WTC11 (cell line): ENCODE results near the gene IFT25. TPM values are rescaled to one million over a fixed set of nuclear protein-coding genes. Genes with fewer than 3 reads are reported as not detected.

Experiments
- ATAC-seq: fragments of 200-7000 bp; cut with Tn5 transposase; 2 replicates; pipeline ENCODE4 v1.10.0; 2021; ENCODE audit warnings: mild to moderate bottlenecking, moderate library complexity
- CTCF ChIA-PET: fragments of 300-600 bp; sonication (Branson Sonifier 250); formaldehyde crosslinking; loops from one replicate; lab custom pipeline; 2021; ENCODE audit warnings: antibody characterized with exemption; lab: Charles Lee
- POLR2A ChIA-PET: fragments of 350-600 bp; sonication (Branson Sonifier 250); formaldehyde crosslinking; loops from one replicate; lab custom pipeline; 2021; ENCODE audit warnings: antibody characterized with exemption; lab: Charles Lee
- DNase-seq: peaks from one replicate; pipeline ENCODE4 v3.0.0; 2021; ENCODE audit warnings: low spot score
- H3K27ac Mint-ChIP-seq: 2 replicates; pipeline ENCODE4 v1.8.0; 2021; ENCODE audit warnings: mixed read lengths
- H3K27me3 Mint-ChIP-seq: 2 replicates; pipeline ENCODE4 v1.8.0; 2021; ENCODE audit warnings: low read depth, mild to moderate bottlenecking, moderate library complexity, mixed read lengths
- H3K36me3 Mint-ChIP-seq: 2 replicates; pipeline ENCODE4 v1.8.0; 2021; ENCODE audit warnings: mixed read lengths
- H3K4me1 Mint-ChIP-seq: 2 replicates; pipeline ENCODE4 v1.8.0; 2022; ENCODE audit warnings: mixed read lengths
- H3K4me3 Mint-ChIP-seq: 2 replicates; pipeline ENCODE4 v1.8.0; 2021; ENCODE audit warnings: mild to moderate bottlenecking, moderate library complexity, mixed read lengths
- H3K9me3 Mint-ChIP-seq: 2 replicates; pipeline ENCODE4 v1.8.0; 2021; ENCODE audit warnings: mixed read lengths
- ATF1 ChIP-seq: sonication (generic); formaldehyde crosslinking; IDR thresholded peaks from 2 replicates; pipeline ENCODE4 v1.8.1; 2023; ENCODE audit warnings: mild to moderate bottlenecking, moderate library complexity, missing genetic modification reagents
- ETV6 ChIP-seq: sonication (generic); formaldehyde crosslinking; IDR thresholded peaks from 2 replicates; pipeline ENCODE4 v1.8.1; 2022; ENCODE audit warnings: mild to moderate bottlenecking, missing genetic modification reagents
- GTF2I ChIP-seq: fragments of 250-450 bp; sonication (Bioruptor Pico); conservative IDR thresholded peaks from 2 replicates; pipeline ENCODE4 v1.4.0; 2021; ENCODE audit warnings: mild to moderate bottlenecking
- NFYB ChIP-seq: sonication (generic); formaldehyde crosslinking; conservative IDR thresholded peaks from 2 replicates; pipeline ENCODE4 v1.8.0; 2022; ENCODE audit warnings: low read depth, missing genetic modification reagents
- OVOL2 ChIP-seq: fragments of 250-450 bp; sonication (Bioruptor Pico); IDR thresholded peaks from 2 replicates; pipeline ENCODE4 v1.9.0; 2021; ENCODE audit warnings: mild to moderate bottlenecking, borderline replicate concordance
- RELA ChIP-seq: sonication (generic); formaldehyde crosslinking; IDR thresholded peaks from 2 replicates; pipeline ENCODE4 v1.8.1; 2022; ENCODE audit warnings: missing genetic modification reagents, mild to moderate bottlenecking, borderline replicate concordance
- TCF7 ChIP-seq: sonication (generic); formaldehyde crosslinking; IDR thresholded peaks from 2 replicates; pipeline ENCODE4 v1.8.0; 2022; ENCODE audit warnings: mild to moderate bottlenecking, low read depth, missing genetic modification reagents, moderate library complexity
- ZNF121 ChIP-seq: sonication (generic); formaldehyde crosslinking; IDR thresholded peaks from 2 replicates; pipeline ENCODE4 v1.8.0; 2023; ENCODE audit warnings: missing genetic modification reagents
- ZNF219 ChIP-seq: sonication (generic); formaldehyde crosslinking; IDR thresholded peaks from 2 replicates; pipeline ENCODE4 v1.8.0; 2023; ENCODE audit warnings: missing genetic modification reagents, mild to moderate bottlenecking, borderline replicate concordance
- ZNF423 ChIP-seq: fragments of 250-450 bp; sonication (Bioruptor Pico); IDR thresholded peaks from 2 replicates; pipeline ENCODE4 v2.1.2; 2022; ENCODE audit warnings: mild to moderate bottlenecking, moderate library complexity
- total RNA-seq: library from RNA; stranded (reverse); gene quantifications from 3 replicates; pipeline ENCODE4 v1.2.3, GENCODE V29; 2021
- TF ChIP-seq, protein P1 (sequence below): sonication (generic); formaldehyde crosslinking; conservative IDR thresholded peaks from 2 replicates; pipeline ENCODE4 v1.8.1; 2023; ENCODE audit warnings: mild to moderate bottlenecking, low read depth, missing genetic modification reagents, moderate library complexity
- TF ChIP-seq, protein P2 (sequence below): sonication (generic); formaldehyde crosslinking; IDR thresholded peaks from 2 replicates; pipeline ENCODE4 v1.8.0; 2022; ENCODE audit warnings: mild to moderate bottlenecking, missing genetic modification reagents
- TF ChIP-seq, protein P3 (sequence below): fragments of 250-450 bp; sonication (Bioruptor Pico); IDR thresholded peaks from 2 replicates; pipeline ENCODE4 v2.1.2; 2022; ENCODE audit warnings: mild to moderate bottlenecking, moderate library complexity
- TF ChIP-seq, protein P4 (sequence below): sonication (generic); formaldehyde crosslinking; IDR thresholded peaks from 2 replicates; pipeline ENCODE4 v1.8.0; 2022; ENCODE audit warnings: mild to moderate bottlenecking, missing genetic modification reagents
- TF ChIP-seq, protein P5 (sequence below): sonication (generic); formaldehyde crosslinking; IDR thresholded peaks from 2 replicates; pipeline ENCODE4 v1.8.1; 2022; ENCODE audit warnings: mild to moderate bottlenecking, missing genetic modification reagents, moderate library complexity, borderline replicate concordance
- TF ChIP-seq, protein P6 (sequence below): sonication (generic); formaldehyde crosslinking; conservative IDR thresholded peaks from 2 replicates; pipeline ENCODE4 v1.8.1; 2022; ENCODE audit warnings: mild to moderate bottlenecking, missing genetic modification reagents
- TF ChIP-seq, protein P7 (sequence below): sonication (generic); formaldehyde crosslinking; IDR thresholded peaks from 2 replicates; pipeline ENCODE4 v1.8.0; 2022; ENCODE audit warnings: mild to moderate bottlenecking, missing genetic modification reagents
- TF ChIP-seq, protein P8 (sequence below): sonication (generic); formaldehyde crosslinking; IDR thresholded peaks from 2 replicates; pipeline ENCODE4 v1.8.1; 2022; ENCODE audit warnings: missing genetic modification reagents, borderline replicate concordance
- TF ChIP-seq, protein P9 (sequence below): fragments of 250-450 bp; sonication (Bioruptor Pico); IDR thresholded peaks from 2 replicates; pipeline ENCODE4 v1.9.0; 2021; ENCODE audit warnings: mild to moderate bottlenecking
- TF ChIP-seq, protein P10 (sequence below): fragments of 250-450 bp; sonication (Bioruptor Pico); conservative IDR thresholded peaks from 2 replicates; pipeline ENCODE4 v1.9.0; 2021; ENCODE audit warnings: mild to moderate bottlenecking

IFT25 gene
- total RNA-seq, 1 experiment from 2014 or later, result 22.6 TPM

DNA sequence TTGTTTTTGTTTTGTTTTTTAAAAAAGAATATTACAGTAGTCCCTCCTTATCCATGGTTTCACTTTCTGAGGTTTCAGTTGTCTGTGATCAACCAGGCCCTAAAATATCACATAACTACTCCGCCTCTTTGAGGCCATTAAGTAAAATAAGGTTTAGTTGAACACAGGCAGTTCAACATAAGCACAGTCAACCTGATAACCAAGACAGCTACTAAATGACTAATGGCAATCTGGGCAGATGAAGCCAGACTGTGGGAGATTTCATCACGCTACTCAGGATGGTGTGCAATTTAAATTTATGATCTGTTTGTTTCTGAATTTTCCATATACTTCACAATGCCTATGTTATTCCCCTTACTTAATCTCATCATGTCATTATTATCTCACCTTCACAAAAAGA is 42.4 kb upstream of the IFT25 start (continued):
- TF ChIP-seq, protein P1, sequence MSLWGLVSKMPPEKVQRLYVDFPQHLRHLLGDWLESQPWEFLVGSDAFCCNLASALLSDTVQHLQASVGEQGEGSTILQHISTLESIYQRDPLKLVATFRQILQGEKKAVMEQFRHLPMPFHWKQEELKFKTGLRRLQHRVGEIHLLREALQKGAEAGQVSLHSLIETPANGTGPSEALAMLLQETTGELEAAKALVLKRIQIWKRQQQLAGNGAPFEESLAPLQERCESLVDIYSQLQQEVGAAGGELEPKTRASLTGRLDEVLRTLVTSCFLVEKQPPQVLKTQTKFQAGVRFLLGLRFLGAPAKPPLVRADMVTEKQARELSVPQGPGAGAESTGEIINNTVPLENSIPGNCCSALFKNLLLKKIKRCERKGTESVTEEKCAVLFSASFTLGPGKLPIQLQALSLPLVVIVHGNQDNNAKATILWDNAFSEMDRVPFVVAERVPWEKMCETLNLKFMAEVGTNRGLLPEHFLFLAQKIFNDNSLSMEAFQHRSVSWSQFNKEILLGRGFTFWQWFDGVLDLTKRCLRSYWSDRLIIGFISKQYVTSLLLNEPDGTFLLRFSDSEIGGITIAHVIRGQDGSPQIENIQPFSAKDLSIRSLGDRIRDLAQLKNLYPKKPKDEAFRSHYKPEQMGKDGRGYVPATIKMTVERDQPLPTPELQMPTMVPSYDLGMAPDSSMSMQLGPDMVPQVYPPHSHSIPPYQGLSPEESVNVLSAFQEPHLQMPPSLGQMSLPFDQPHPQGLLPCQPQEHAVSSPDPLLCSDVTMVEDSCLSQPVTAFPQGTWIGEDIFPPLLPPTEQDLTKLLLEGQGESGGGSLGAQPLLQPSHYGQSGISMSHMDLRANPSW (CRISPR knock-in tag), result no peak
- TF ChIP-seq ZNF121 (CRISPR knock-in tag), result no peak
- TF ChIP-seq ZNF423, result no peak
- TF ChIP-seq GTF2I (CRISPR knock-in tag), result no peak
- TF ChIP-seq TCF7 (CRISPR knock-in tag), result no peak
- TF ChIP-seq, protein P2, sequence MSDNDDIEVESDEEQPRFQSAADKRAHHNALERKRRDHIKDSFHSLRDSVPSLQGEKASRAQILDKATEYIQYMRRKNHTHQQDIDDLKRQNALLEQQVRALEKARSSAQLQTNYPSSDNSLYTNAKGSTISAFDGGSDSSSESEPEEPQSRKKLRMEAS (CRISPR knock-in tag), result no peak
- TF ChIP-seq, all 79 proteins: peak for 0

DNA sequence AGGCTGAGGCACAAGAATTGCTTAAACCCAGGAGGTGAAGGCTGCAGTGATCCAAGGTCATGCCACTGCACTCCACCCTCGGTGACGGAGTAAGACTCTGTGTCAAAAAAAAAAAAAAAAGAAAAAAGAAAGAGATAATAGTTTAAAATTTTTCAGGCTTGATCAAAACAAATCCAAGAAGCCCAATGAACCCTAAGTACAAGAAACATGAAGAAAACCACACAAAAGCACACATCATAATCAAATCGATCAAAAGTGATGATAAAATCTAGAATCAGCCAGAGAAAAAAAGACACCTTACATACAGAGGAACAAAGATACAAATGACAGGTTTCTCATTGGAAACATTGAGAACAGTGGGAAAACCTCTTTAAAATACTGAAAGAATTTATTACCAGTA is 41.0 kb upstream of the IFT25 start:
- no peak overlapping the region for H3K27ac Mint-ChIP-seq
- ChIA-PET CTCF (interaction anchor here (0.7 kb wide), 1 partner anchor 31 kb away, joined by 3 read pairs; no protein-coding TSS in a partner anchor), POLR2A (no interaction called here)
- no peak overlapping the region for H3K4me3 Mint-ChIP-seq
- no peaks in the 10 kb centered on the region for H3K36me3 Mint-ChIP-seq
- peaks cover 5% of the 10 kb centered on the region for H3K27me3 Mint-ChIP-seq
- H3K4me1 Mint-ChIP-seq, result peaks cover 21% of the 10 kb centered on the region
- DNase-seq (no peak), ATAC-seq (no peak)
- TF ChIP-seq, protein P3, sequence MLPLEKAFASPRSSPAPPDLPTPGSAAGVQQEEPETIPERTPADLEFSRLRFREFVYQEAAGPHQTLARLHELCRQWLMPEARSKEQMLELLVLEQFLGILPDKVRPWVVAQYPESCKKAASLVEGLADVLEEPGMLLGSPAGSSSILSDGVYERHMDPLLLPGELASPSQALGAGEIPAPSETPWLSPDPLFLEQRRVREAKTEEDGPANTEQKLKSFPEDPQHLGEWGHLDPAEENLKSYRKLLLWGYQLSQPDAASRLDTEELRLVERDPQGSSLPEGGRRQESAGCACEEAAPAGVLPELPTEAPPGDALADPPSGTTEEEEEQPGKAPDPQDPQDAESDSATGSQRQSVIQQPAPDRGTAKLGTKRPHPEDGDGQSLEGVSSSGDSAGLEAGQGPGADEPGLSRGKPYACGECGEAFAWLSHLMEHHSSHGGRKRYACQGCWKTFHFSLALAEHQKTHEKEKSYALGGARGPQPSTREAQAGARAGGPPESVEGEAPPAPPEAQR, result no peak
- TF ChIP-seq, protein P4, sequence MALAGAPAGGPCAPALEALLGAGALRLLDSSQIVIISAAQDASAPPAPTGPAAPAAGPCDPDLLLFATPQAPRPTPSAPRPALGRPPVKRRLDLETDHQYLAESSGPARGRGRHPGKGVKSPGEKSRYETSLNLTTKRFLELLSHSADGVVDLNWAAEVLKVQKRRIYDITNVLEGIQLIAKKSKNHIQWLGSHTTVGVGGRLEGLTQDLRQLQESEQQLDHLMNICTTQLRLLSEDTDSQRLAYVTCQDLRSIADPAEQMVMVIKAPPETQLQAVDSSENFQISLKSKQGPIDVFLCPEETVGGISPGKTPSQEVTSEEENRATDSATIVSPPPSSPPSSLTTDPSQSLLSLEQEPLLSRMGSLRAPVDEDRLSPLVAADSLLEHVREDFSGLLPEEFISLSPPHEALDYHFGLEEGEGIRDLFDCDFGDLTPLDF (CRISPR knock-in tag), result no peak
- TF ChIP-seq ETV6 (CRISPR knock-in tag) (no peak), RELA (CRISPR knock-in tag) (no peak), ZNF121 (CRISPR knock-in tag) (no peak), ATF1 (no peak), NFYB (CRISPR knock-in tag) (no peak)
- no peaks in the 10 kb centered on the region for H3K9me3 Mint-ChIP-seq

DNA sequence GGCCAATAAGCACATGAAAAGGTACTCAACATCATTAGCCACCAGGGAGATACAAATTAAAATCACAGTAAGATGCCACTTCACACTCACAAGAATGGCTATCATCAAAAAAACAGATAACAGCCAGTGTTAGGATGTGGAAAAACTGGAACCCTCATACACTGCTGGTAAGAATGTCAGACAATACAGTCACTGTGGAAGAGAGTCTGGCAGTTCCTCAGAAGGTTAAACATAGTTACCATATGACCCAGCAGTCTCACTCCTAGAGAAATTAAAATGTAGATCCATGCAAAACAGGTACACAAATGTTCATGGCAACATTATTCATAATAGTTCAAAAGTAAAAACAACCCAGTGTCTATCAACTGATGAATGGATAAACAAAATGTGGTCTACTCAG is 39.2 kb upstream of the IFT25 start:
- Mint-ChIP-seq H3K27me3 (peaks cover 6% of the 10 kb centered on the region), H3K4me3 (no peak overlapping the region), H3K36me3 (no peaks in the 10 kb centered on the region), H3K27ac (no peak overlapping the region), H3K9me3 (no peaks in the 10 kb centered on the region), H3K4me1 (peaks cover 30% of the 10 kb centered on the region)
- ChIA-PET POLR2A (no interaction called here), CTCF (no interaction called here)
- ATAC-seq, result no peak
- no peak for DNase-seq
- TF ChIP-seq, protein P5, sequence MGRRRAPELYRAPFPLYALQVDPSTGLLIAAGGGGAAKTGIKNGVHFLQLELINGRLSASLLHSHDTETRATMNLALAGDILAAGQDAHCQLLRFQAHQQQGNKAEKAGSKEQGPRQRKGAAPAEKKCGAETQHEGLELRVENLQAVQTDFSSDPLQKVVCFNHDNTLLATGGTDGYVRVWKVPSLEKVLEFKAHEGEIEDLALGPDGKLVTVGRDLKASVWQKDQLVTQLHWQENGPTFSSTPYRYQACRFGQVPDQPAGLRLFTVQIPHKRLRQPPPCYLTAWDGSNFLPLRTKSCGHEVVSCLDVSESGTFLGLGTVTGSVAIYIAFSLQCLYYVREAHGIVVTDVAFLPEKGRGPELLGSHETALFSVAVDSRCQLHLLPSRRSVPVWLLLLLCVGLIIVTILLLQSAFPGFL, result no peak
- TF ChIP-seq, protein P6, sequence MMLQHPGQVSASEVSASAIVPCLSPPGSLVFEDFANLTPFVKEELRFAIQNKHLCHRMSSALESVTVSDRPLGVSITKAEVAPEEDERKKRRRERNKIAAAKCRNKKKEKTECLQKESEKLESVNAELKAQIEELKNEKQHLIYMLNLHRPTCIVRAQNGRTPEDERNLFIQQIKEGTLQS (CRISPR knock-in tag), result no peak
- TF ChIP-seq, protein P7, sequence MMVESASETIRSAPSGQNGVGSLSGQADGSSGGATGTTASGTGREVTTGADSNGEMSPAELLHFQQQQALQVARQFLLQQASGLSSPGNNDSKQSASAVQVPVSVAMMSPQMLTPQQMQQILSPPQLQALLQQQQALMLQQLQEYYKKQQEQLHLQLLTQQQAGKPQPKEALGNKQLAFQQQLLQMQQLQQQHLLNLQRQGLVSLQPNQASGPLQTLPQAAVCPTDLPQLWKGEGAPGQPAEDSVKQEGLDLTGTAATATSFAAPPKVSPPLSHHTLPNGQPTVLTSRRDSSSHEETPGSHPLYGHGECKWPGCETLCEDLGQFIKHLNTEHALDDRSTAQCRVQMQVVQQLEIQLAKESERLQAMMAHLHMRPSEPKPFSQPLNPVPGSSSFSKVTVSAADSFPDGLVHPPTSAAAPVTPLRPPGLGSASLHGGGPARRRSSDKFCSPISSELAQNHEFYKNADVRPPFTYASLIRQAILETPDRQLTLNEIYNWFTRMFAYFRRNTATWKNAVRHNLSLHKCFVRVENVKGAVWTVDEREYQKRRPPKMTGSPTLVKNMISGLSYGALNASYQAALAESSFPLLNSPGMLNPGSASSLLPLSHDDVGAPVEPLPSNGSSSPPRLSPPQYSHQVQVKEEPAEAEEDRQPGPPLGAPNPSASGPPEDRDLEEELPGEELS (CRISPR knock-in tag), result no peak
- TF ChIP-seq, protein P8, sequence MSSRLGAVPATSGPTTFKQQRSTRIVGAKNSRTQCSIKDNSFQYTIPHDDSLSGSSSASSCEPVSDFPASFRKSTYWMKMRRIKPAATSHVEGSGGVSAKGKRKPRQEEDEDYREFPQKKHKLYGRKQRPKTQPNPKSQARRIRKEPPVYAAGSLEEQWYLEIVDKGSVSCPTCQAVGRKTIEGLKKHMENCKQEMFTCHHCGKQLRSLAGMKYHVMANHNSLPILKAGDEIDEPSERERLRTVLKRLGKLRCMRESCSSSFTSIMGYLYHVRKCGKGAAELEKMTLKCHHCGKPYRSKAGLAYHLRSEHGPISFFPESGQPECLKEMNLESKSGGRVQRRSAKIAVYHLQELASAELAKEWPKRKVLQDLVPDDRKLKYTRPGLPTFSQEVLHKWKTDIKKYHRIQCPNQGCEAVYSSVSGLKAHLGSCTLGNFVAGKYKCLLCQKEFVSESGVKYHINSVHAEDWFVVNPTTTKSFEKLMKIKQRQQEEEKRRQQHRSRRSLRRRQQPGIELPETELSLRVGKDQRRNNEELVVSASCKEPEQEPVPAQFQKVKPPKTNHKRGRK (CRISPR knock-in tag), result no peak
- TF ChIP-seq, protein P9, sequence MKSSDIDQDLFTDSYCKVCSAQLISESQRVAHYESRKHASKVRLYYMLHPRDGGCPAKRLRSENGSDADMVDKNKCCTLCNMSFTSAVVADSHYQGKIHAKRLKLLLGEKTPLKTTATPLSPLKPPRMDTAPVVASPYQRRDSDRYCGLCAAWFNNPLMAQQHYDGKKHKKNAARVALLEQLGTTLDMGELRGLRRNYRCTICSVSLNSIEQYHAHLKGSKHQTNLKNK, result no peak
- TF ChIP-seq, protein P10, sequence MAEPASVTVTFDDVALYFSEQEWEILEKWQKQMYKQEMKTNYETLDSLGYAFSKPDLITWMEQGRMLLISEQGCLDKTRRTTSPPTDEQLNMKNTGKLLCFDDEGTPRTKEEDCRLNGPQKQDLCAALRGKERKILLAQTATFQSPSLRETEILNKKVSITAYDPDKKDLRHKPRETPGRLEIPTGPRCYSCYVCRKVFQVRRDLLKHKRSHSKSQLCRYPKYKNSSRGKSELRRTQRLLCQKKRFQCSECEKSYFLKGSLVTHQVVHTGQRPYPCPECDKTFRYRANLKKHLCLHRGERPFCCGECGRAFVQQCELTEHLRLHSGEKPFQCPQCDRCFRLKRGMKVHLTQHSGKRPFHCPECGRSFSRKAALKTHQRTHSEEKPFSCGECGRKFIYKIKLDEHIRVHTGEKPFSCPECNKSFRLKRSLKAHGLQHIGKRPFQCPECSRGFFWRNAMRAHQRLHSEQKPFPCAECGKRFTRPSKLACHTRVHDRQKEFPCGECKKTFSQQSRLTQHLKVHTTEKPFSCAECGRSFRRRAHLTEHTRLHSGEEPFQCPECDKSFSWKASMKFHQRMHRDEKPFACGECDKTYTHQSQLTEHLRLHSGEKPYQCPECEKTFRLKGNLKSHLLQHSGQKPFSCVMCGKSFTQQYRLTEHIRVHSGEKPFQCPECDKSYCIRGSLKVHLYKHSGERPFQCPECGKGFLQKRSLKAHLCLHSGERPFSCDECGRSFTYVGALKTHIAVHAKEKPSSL (CRISPR knock-in tag), result no peak
- TF ChIP-seq RELA (CRISPR knock-in tag) (no peak), OVOL2 (CRISPR knock-in tag) (no peak), ZNF219 (CRISPR knock-in tag) (no peak)
